ENCODE data around the gene ZNF732. TPM values are rescaled to one million over a fixed set of nuclear protein-coding genes. Genes with fewer than 3 reads are reported as not detected.
"Not testable (repeated sequence)": the region's sequence is repeated elsewhere in the genome, so short reads cannot be mapped to it uniquely, and the experiment has no call there.

Gene ZNF732
- total RNA-seq, 1 experiment from 2014 or later, result 1.0 TPM

- Histone ChIP-seq H3K27me3 (ENCODE audit: low read length) (no peaks in the 10 kb centered on the region), H3K9me2 (replicated peaks; ENCODE audit: insufficient read depth, low read length) (no peaks in the 10 kb centered on the region)
- DNase-seq, result no peak
Measured at GRCh38 chr4:288891-289290, 16.4 kb downstream of the ZNF732 start.

GRCh38 chr4:273309-274017 lies 31.8 kb downstream of the ZNF732 start:
- DNase-seq, result no peak
- Histone ChIP-seq H2AFZ (ENCODE audit: low read length) (no peak overlapping the region), H3K4me1 (ENCODE audit: low read length) (no peaks in the 10 kb centered on the region), H3K9ac (ENCODE audit: low read length) (no peak overlapping the region), H3K79me2 (ENCODE audit: low read length) (no peaks in the 10 kb centered on the region), H4K20me1 (ENCODE audit: insufficient read depth, low read depth, low read length) (no peaks in the 10 kb centered on the region), H3K4me3 (ENCODE audit: low read length) (no peak overlapping the region), H3K9me2 (replicated peaks; ENCODE audit: insufficient read depth, low read length) (no peaks in the 10 kb centered on the region), H3K9me3 (ENCODE audit: low read length) (peaks cover 64% of the 10 kb centered on the region), H3K27me3 (ENCODE audit: low read length) (no peaks in the 10 kb centered on the region), H3K27ac (ENCODE audit: low read length) (no peak overlapping the region), H3K4me2 (ENCODE audit: low read depth, low read length, poor library complexity, severe bottlenecking) (no peak overlapping the region), H3K36me3 (ENCODE audit: insufficient read depth, low read length) (0 out of 2 replicates have a peak, but pooled peaks cover 9% of the 10 kb centered on the region)

More at GRCh38 chr4:288891-289290, 16.4 kb downstream of the ZNF732 start:
- Histone ChIP-seq H3K4me2 (ENCODE audit: low read depth, low read length, poor library complexity, severe bottlenecking) (no peak overlapping the region), H3K9ac (ENCODE audit: low read length) (no peak overlapping the region), H2AFZ (ENCODE audit: low read length) (no peak overlapping the region), H3K4me3 (ENCODE audit: low read length) (no peak overlapping the region), H3K36me3 (ENCODE audit: insufficient read depth, low read length) (no peaks in the 10 kb centered on the region; the same call in 1 of the 2 replicates), H3K27ac (ENCODE audit: low read length) (no peak overlapping the region), H3K9me3 (ENCODE audit: low read length) (peaks cover 40% of the 10 kb centered on the region), H4K20me1 (ENCODE audit: insufficient read depth, low read depth, low read length) (no peaks in the 10 kb centered on the region), H3K79me2 (ENCODE audit: low read length) (no peaks in the 10 kb centered on the region), H3K4me1 (ENCODE audit: low read length) (no peaks in the 10 kb centered on the region)

GRCh38 chr4:271492-272103 lies 33.7 kb downstream of the ZNF732 start:
- Histone ChIP-seq H3K4me2 (ENCODE audit: low read depth, low read length, poor library complexity, severe bottlenecking) (no peak overlapping the region), H3K9ac (ENCODE audit: low read length) (no peak overlapping the region), H3K4me3 (ENCODE audit: low read length) (no peak overlapping the region), H3K9me2 (replicated peaks; ENCODE audit: insufficient read depth, low read length) (no peaks in the 10 kb centered on the region), H3K4me1 (ENCODE audit: low read length) (no peaks in the 10 kb centered on the region), H3K9me3 (ENCODE audit: low read length) (peaks cover 53% of the 10 kb centered on the region), H3K27ac (ENCODE audit: low read length) (no peak overlapping the region), H3K79me2 (ENCODE audit: low read length) (no peaks in the 10 kb centered on the region), H3K27me3 (ENCODE audit: low read length) (no peaks in the 10 kb centered on the region), H3K36me3 (ENCODE audit: insufficient read depth, low read length) (no peaks in the 10 kb centered on the region), H4K20me1 (ENCODE audit: insufficient read depth, low read depth, low read length) (no peaks in the 10 kb centered on the region), H2AFZ (ENCODE audit: low read length) (no peak overlapping the region)
- DNase-seq, result no peak

- not testable (repeated sequence) for H2AFZ ChIP-seq (ENCODE audit: low read length); H3K36me3 ChIP-seq (ENCODE audit: insufficient read depth, low read length); H3K27me3 ChIP-seq (ENCODE audit: low read length); H3K4me1 ChIP-seq (ENCODE audit: low read length); H3K27ac ChIP-seq (ENCODE audit: low read length); DNase-seq; H3K9ac ChIP-seq (ENCODE audit: low read length); H3K79me2 ChIP-seq (ENCODE audit: low read length); H4K20me1 ChIP-seq (ENCODE audit: insufficient read depth, low read depth, low read length); H3K4me3 ChIP-seq (ENCODE audit: low read length); H3K4me2 ChIP-seq (ENCODE audit: low read depth, low read length, poor library complexity, severe bottlenecking); H3K9me2 ChIP-seq (replicated peaks; ENCODE audit: insufficient read depth, low read length)
- H3K9me3 ChIP-seq (ENCODE audit: low read length), result peaks cover 52% of the 10 kb centered on the region
Measured at GRCh38 chr4:259240-259639, 46.0 kb downstream of the ZNF732 start.

GRCh38 chr4:256492-256891 lies 48.8 kb downstream of the ZNF732 start:
- no peaks in the 10 kb centered on the region for H3K4me1 ChIP-seq (ENCODE audit: low read length)
- no peak overlapping the region for H3K27ac ChIP-seq (ENCODE audit: low read length)
- peaks cover 4% of the 10 kb centered on the region; the same call in 1 of the 2 replicates for H3K36me3 ChIP-seq (ENCODE audit: insufficient read depth, low read length)
- H2AFZ ChIP-seq (ENCODE audit: low read length), result no peak overlapping the region
- H3K9ac ChIP-seq (ENCODE audit: low read length), result no peak overlapping the region
- no peak overlapping the region for H3K4me3 ChIP-seq (ENCODE audit: low read length)
- H4K20me1 ChIP-seq (ENCODE audit: insufficient read depth, low read depth, low read length), result no peaks in the 10 kb centered on the region
- no peak for DNase-seq
- H3K27me3 ChIP-seq (ENCODE audit: low read length), result no peaks in the 10 kb centered on the region
- peaks cover 63% of the 10 kb centered on the region for H3K9me3 ChIP-seq (ENCODE audit: low read length)
- H3K9me2 ChIP-seq (replicated peaks; ENCODE audit: insufficient read depth, low read length), result no peaks in the 10 kb centered on the region
- no peak overlapping the region for H3K4me2 ChIP-seq (ENCODE audit: low read depth, low read length, poor library complexity, severe bottlenecking)
- no peaks in the 10 kb centered on the region for H3K79me2 ChIP-seq (ENCODE audit: low read length)

- H3K9me2 ChIP-seq (replicated peaks; ENCODE audit: insufficient read depth, low read length), result no peaks in the 10 kb centered on the region
- H3K36me3 ChIP-seq (ENCODE audit: insufficient read depth, low read length), result peaks cover 4% of the 10 kb centered on the region; the same call in 1 of the 2 replicates
- no peaks in the 10 kb centered on the region for H3K4me1 ChIP-seq (ENCODE audit: low read length)
- H3K27ac ChIP-seq (ENCODE audit: low read length), result no peak overlapping the region
- H3K4me3 ChIP-seq (ENCODE audit: low read length), result no peak overlapping the region
- no peak overlapping the region for H3K9ac ChIP-seq (ENCODE audit: low read length)
- no peaks in the 10 kb centered on the region for H4K20me1 ChIP-seq (ENCODE audit: insufficient read depth, low read depth, low read length)
- no peak overlapping the region for H3K4me2 ChIP-seq (ENCODE audit: low read depth, low read length, poor library complexity, severe bottlenecking)
- no peaks in the 10 kb centered on the region for H3K79me2 ChIP-seq (ENCODE audit: low read length)
- peaks cover 55% of the 10 kb centered on the region for H3K9me3 ChIP-seq (ENCODE audit: low read length)
- no peak overlapping the region for H2AFZ ChIP-seq (ENCODE audit: low read length)
- no peaks in the 10 kb centered on the region for H3K27me3 ChIP-seq (ENCODE audit: low read length)
- DNase-seq, result no peak
Measured at GRCh38 chr4:253936-254756, 51.1 kb downstream of the ZNF732 start.

- H3K9ac ChIP-seq (ENCODE audit: low read length), result no peak overlapping the region
- no peak overlapping the region for H2AFZ ChIP-seq (ENCODE audit: low read length)
- H3K27ac ChIP-seq (ENCODE audit: low read length), result no peak overlapping the region
- H3K4me2 ChIP-seq (ENCODE audit: low read depth, low read length, poor library complexity, severe bottlenecking), result no peak overlapping the region
- H3K4me1 ChIP-seq (ENCODE audit: low read length), result no peaks in the 10 kb centered on the region
- H3K79me2 ChIP-seq (ENCODE audit: low read length), result no peaks in the 10 kb centered on the region
- no peak overlapping the region for H3K4me3 ChIP-seq (ENCODE audit: low read length)
- H4K20me1 ChIP-seq (ENCODE audit: insufficient read depth, low read depth, low read length), result no peaks in the 10 kb centered on the region
- no peaks in the 10 kb centered on the region for H3K9me2 ChIP-seq (replicated peaks; ENCODE audit: insufficient read depth, low read length)
- DNase-seq, result no peak
- no peaks in the 10 kb centered on the region for H3K27me3 ChIP-seq (ENCODE audit: low read length)
- peaks cover 55% of the 10 kb centered on the region for H3K9me3 ChIP-seq (ENCODE audit: low read length)
- H3K36me3 ChIP-seq (ENCODE audit: insufficient read depth, low read length), result peaks cover 4% of the 10 kb centered on the region; the same call in 1 of the 2 replicates
Measured at GRCh38 chr4:252065-252601, 53.1 kb downstream of the ZNF732 start.

GRCh38 chr4:244471-244870 lies 60.8 kb downstream of the ZNF732 start:
- Histone ChIP-seq H3K79me2 (ENCODE audit: low read length) (no peaks in the 10 kb centered on the region), H3K27me3 (ENCODE audit: low read length) (no peaks in the 10 kb centered on the region), H4K20me1 (ENCODE audit: insufficient read depth, low read depth, low read length) (no peaks in the 10 kb centered on the region), H3K9me3 (ENCODE audit: low read length) (peaks cover 36% of the 10 kb centered on the region), H3K9me2 (replicated peaks; ENCODE audit: insufficient read depth, low read length) (no peaks in the 10 kb centered on the region), H3K4me3 (ENCODE audit: low read length) (no peak overlapping the region), H3K4me1 (ENCODE audit: low read length) (peaks cover 13% of the 10 kb centered on the region), H3K36me3 (ENCODE audit: insufficient read depth, low read length) (peaks cover 12% of the 10 kb centered on the region; the same call in 1 of the 2 replicates), H3K27ac (ENCODE audit: low read length) (peak overlapping the region; percentile 36; the same call in 1 of the 2 replicates), H2AFZ (ENCODE audit: low read length) (no peak overlapping the region), H3K9ac (ENCODE audit: low read length) (no peak overlapping the region), H3K4me2 (ENCODE audit: low read depth, low read length, poor library complexity, severe bottlenecking) (no peak overlapping the region)
- peak; percentile 89 for DNase-seq

Measured in Karpas-422 (cell line).